Mesodermal cell (in vitro differentiated cells): Measurements from ENCODE around the gene ENTPD8.
A peak's percentile ranks its signal among the peaks of the same experiment; 100 is the strongest.

ENCODE experiments used
- H3K27ac ChIP-seq: 2 replicates; pipeline ENCODE4 v1.7.0; 2013; ENCODE audit warnings: mild to moderate bottlenecking, low read depth, low read length, moderate library complexity; ENCODE audit not compliant: severe bottlenecking
- H3K36me3 ChIP-seq: 2 replicates; pipeline ENCODE4 v1.7.1; 2013; ENCODE audit warnings: mild to moderate bottlenecking, low read length, moderate library complexity; ENCODE audit not compliant: control insufficient read depth, insufficient read depth
- H3K4me1 ChIP-seq: one replicate; pipeline ENCODE4 v1.7.1; 2013; ENCODE audit warnings: mild to moderate bottlenecking, low read length; ENCODE audit not compliant: insufficient read depth, control insufficient read depth, poor library complexity, severe bottlenecking
- H3K4me3 ChIP-seq: 2 replicates; pipeline ENCODE4 v1.7.0; 2013; ENCODE audit warnings: low read length, control low read depth, mild to moderate bottlenecking; ENCODE audit not compliant: insufficient read depth, poor library complexity, severe bottlenecking; ENCODE audit errors: extremely low read depth
- H3K9me3 ChIP-seq: 2 replicates; pipeline ENCODE4 v1.7.1; 2013; ENCODE audit warnings: mild to moderate bottlenecking, low read length, moderate library complexity; ENCODE audit not compliant: control insufficient read depth
- WGBS, 2 experiments: methylation state at CpG; one replicate each; pipeline ENCODE4 v1.1.5; 2013; ENCODE audit warnings: missing lambda C conversion rate in 2 of 2; ENCODE audit not compliant: insufficient coverage in 2 of 2; 5-methylcytosine and 5-hydroxymethylcytosine counted together

Gene ENTPD8

GRCh38 chr9:137462396-137462985 lies 21.3 kb upstream of the ENTPD8 start:
- WGBS, 2 experiments = 91 to 94% methylated on average over 21 to 24 of the region's 25 CpGs
- Histone ChIP-seq H3K9me3 (no peaks in the 10 kb centered on the region), H3K4me1 (peaks cover 8% of the 10 kb centered on the region), H3K4me3 (no peak overlapping the region), H3K27ac (no peak overlapping the region), H3K36me3 (peaks cover 5% of the 10 kb centered on the region)

DNA sequence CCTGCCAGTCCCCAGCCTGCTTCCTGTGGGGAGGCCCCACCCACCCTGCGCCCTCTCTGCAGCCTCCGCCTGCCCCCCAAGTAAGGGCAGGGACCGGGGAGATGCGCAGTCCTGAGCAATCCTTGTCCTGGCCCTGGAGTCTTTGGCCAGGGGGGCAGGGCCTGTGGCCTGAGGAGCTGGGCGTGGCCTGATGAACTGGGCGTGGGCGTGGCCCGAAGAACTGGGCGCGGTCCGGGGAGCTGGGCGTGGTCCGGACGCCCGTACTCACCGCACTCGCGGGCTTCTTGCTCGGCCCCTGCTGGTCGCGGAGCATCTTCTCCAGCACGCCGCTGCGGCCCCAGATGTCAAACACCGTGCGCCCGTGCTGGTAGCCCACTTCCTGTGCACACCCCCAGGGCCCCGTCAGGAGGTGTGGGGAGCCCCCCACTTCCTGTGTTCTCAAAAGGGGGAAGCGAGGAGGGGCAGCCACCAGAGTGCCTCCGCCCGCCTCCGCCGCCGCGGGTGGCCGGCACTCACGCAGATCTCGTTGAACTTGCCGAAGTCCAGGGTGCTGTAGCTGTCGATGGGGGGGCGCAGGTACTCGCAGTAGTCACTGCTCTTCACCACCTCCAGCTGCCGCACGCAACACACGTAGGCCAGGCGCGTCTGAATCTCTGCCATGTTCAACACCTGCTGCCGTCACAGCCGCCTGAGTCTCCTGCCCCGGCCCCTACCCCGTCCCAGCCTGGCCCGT lies 20.7 kb upstream of the ENTPD8 start:
- Histone ChIP-seq H3K9me3 (no peaks in the 10 kb centered on the region), H3K4me1 (peaks cover 12% of the 10 kb centered on the region), H3K4me3 (no peak overlapping the region), H3K27ac (no peak overlapping the region), H3K36me3 (peaks cover 12% of the 10 kb centered on the region)
- WGBS, 2 experiments = 60 to 71% methylated on average over 46 to 52 of the region's 52 CpGs

GRCh38 chr9:137461316-137461662 lies 20.1 kb upstream of the ENTPD8 start:
- Histone ChIP-seq H3K4me1 (peaks cover 13% of the 10 kb centered on the region), H3K4me3 (no peak overlapping the region), H3K36me3 (peaks cover 15% of the 10 kb centered on the region), H3K9me3 (no peaks in the 10 kb centered on the region), H3K27ac (no peak overlapping the region)
- WGBS, 2 experiments = 92 to 95% methylated on average over 2 to 18 of the region's 21 CpGs

DNA sequence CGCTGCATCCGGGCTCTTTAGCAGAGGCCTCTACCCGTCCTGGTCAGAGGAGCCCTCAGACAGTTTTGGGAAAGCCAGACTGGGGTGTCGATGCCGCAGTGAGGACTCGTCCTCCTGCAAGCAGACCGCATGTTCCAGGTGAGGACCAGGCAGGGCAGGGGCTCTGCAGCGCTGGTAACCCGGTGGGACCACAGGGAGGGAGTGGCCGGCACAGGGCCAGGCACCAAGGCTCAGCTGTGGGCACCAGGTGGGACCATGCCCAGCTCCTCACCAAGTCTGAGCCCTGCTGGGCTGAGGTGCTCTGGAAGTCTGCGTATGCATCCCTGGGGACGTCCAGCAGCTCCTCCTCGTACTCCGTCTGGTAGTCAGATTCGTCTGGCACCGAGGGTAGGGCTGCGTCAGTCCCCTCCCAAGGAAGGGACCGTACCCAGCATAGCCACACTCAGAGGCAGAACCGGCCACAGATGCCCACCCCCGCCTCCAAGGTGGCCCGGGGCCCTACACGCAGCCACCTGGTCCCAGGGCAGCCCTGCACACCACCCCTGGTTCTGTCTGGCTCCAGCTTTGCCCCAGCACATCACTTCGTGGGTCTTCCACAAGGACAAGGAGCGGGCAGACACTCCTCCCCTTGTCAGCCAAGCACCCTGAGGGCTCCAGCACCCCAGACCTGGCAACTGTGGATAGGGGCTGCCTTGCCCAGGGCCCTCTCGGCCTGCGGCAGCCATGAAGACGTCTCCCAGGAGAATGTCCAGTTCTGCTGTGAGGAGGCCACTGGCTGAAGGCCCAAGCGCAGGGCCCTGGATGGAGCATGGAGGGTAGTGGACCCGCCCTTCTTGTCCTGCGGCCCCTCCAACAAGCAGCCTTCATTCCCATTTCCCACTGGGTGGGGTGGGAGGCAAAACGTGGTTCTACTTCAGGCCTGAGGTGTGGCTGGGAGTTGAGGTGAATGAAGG lies 19.5 kb upstream of the ENTPD8 start:
- WGBS, 2 experiments = 93 to 95% methylated on average over 24 to 29 of the region's 31 CpGs
- Histone ChIP-seq H3K4me3 (no peak overlapping the region), H3K27ac (no peak overlapping the region), H3K9me3 (no peaks in the 10 kb centered on the region), H3K4me1 (peaks cover 15% of the 10 kb centered on the region), H3K36me3 (peaks cover 20% of the 10 kb centered on the region)

DNA sequence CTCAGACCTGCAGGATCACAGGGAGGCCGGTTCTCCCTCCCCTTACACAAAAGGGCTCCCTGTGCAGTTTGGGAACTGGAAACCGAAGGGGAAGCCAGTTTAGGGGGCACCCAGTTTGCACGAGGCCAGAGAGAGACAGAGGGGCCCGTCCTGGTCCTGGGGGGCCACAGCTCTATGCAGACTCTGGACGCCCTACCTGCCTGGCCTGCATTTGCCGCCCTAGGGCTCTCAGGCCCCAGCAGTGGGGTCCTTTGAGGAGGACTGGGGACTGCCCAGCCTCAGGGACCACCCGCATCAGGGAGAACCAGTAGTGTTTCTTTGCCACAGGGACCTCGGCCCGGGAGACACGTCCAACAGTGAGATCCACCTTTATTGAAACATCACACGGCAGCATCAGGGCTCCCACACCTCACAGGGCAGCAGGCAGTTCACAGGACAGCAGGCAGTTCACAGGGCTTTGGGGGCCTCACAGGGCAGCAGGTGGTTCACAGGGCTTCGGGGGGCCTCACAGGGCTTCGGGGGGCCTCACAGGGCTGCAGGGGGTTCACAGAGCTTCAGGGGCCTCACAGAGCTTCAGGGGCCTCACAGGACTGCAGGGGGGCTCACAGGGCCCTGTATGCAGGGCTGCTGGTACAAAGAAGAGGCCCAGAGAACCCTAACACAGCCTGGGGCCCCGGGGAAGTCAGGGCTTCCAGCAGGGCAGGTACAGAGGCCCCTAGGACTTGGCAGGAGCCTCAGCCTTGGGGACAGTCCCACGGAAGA lies 18.6 kb upstream of the ENTPD8 start:
- WGBS, 2 experiments = 60 to 62% methylated on average over 15 of the region's 15 CpGs
- H3K9me3 ChIP-seq = no peaks in the 10 kb centered on the region
- H3K36me3 ChIP-seq = peaks cover 28% of the 10 kb centered on the region
- no peak overlapping the region for H3K4me3 ChIP-seq
- H3K4me1 ChIP-seq = peaks cover 16% of the 10 kb centered on the region
- no peak overlapping the region for H3K27ac ChIP-seq

DNA sequence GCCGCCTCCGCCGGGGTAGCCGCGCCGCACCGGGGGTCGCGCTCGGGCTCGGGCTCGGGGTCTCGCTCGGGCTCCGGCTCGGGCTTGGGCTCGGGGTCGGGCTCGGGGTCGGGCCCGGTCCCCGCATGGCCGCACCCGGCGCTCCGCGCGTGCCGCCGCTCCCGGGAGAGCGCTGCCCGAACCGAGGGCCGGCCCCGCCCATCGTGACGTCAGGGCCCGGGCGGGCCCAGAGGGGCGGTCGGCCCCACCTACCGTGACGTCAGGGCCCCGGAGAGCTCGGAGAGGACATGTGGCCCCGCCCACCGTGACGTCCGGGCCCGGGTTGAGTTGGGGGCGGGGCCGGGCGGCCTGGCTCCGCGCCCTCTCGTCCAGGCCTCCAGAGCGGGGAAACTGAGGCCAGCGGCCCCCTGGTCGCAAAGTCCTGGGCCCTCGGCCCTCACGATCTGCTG lies 18.0 kb upstream of the ENTPD8 start, which contains the start of gene NSMF:
Gene NSMF, minus strand, starts transcription at position 183 of the 449 bp plus-strand sequence. CDS start 232 bp downstream, outside the sequence.
- H3K27ac ChIP-seq = no peak within 1 kb of the TSS
- H3K4me3 ChIP-seq = peak within 1 kb of the TSS; percentile 66
- WGBS, 2 experiments = 0 to 1% methylated on average over 39 to 56 of the region's 62 CpGs
- peaks cover 21% of the 10 kb centered on the region for H3K4me1 ChIP-seq
- peaks cover 29% of the 10 kb centered on the region for H3K36me3 ChIP-seq
- no peaks in the 10 kb centered on the region for H3K9me3 ChIP-seq

- Histone ChIP-seq H3K4me3 (peak overlapping the region; percentile 66), H3K27ac (no peak overlapping the region), H3K36me3 (peaks cover 30% of the 10 kb centered on the region), H3K9me3 (no peaks in the 10 kb centered on the region), H3K4me1 (peaks cover 21% of the 10 kb centered on the region)
- 10 to 20% methylated on average over 57 to 65 of the region's 88 CpGs for WGBS, 2 experiments
These were observed 17.3 kb upstream of the ENTPD8 start for GRCh38 chr9:137458194-137459151.

- peaks cover 21% of the 10 kb centered on the region for H3K4me1 ChIP-seq
- WGBS, 2 experiments = 94% methylated on average over 32 to 44 of the region's 44 CpGs
- peaks cover 38% of the 10 kb centered on the region for H3K36me3 ChIP-seq
- H3K27ac ChIP-seq = no peak overlapping the region
- peak overlapping the region; percentile 66 for H3K4me3 ChIP-seq
- H3K9me3 ChIP-seq = no peaks in the 10 kb centered on the region
These were observed 16.4 kb upstream of the ENTPD8 start for GRCh38 chr9:137457406-137458193.

GRCh38 chr9:137456864-137457405 lies 15.8 kb upstream of the ENTPD8 start:
- Histone ChIP-seq H3K27ac (no peak overlapping the region), H3K9me3 (no peaks in the 10 kb centered on the region), H3K4me1 (peaks cover 21% of the 10 kb centered on the region), H3K4me3 (no peak overlapping the region), H3K36me3 (peaks cover 44% of the 10 kb centered on the region)
- 91 to 94% methylated on average over 6 to 9 of the region's 10 CpGs for WGBS, 2 experiments
